NCI-H1436 treated with DMSO at 0.1 percent for 48 hours (cell line): ENCODE results near the gene DCTD.
A peak's percentile ranks its signal among the peaks of the same experiment; 100 is the strongest.

Experiments
- DNase-seq: peaks from one replicate; lab custom pipeline; 2025; lab: John Stamatoyannopoulos, UW

The DCTD gene

DNA sequence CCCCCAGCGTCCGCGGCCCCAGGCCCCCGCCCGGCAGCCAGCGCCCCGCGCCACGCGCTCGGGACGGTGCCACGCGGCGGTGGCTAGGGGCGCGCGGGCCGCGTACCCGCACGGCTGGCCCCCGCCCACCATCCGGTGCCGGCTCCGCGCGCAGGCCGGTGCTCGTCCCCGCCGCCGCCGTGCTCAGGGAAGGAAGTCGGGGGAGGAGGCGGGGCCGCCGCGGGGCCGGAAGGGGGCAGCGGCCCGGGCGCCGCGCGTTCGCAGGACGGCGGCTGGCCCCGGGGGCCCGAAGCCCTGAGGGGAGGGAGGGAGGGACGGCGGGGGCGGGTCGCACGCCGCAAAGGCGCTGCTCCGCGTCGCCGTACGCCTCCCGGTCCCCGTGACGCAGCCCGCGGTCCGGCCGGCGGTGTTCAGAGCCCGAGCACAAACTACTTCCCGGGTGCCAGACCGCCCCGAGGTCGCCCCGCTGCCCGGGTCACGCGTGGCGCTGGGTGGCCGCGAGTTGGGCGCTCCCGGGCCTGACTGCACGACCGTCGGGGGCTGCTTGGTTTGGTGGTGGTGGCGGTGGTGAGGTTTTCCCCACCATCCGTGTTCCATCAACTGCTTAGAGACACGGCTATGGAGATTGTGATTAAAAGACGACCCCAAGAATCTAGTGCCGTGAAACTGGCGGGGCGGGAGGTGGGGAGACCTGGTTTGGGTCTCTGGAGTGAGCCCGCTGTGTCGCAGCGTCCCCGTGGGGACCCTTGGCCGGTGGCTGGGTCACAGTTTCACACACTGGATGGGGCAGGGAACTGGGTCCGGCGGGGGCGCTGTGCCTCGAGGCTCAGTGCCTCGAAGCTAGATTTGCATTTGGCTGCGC is at the start of gene DCTD:
DCTD (minus strand) TSS at position 205 of the 862 bp plus-strand sequence. CDS start 1,818 bp downstream, outside the sequence.
- no peak for DNase-seq

DNA sequence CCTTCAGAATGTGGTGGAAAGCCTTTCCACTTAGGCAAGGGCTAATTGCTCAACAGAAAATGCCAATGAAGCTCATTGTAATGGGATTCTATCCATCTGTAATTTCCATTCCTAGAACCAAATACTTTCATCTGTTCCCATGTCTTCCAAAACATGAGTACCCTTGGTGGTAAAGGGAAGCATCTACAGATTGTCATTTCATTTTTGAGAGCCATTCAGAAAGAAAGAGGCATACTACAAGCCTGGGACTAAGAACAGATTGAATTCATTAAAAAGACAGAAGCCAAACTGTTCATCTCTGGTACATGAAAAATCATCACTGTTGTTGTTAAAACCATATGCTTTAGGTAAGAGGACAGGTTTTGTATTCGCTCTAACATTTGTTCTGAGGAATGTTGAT is 43.6 kb upstream of the DCTD start:
- no peak for DNase-seq

DNA sequence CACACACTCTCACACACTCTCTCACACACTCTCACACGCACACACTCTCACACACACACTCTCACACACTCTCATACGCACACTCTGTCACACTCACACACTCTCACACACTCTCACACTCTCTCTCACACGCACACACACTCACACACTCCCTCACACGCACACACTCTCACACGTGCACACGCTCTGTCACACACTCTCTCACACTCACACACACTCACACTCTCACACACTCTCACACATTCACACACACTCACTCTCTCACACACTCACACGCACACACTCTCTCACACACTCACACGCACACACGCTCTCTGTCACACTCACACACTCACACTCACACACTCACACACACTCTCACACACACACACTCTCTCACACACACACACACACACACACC is 43.0 kb upstream of the DCTD start:
- DNase-seq: no peak

DNA sequence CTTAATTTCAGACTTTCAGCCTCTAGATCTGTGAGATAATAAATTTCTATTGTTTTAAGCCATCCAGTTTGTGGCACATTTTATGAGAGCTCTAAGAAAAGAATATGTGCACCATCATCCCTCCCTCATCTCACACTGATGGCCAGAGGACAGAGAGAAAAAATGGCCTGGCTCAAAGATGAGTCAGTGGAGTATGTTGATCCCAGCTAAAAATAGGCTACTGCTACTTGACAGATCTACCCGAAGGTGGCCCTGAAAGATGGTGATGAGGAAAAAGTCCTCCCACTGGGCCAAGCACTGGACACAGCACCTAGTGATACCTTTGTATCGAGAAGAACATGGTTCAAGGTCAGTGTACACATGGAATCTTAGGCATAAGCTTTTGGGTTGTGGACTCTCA is 38.2 kb upstream of the DCTD start:
- DNase-seq: no peak

DNA sequence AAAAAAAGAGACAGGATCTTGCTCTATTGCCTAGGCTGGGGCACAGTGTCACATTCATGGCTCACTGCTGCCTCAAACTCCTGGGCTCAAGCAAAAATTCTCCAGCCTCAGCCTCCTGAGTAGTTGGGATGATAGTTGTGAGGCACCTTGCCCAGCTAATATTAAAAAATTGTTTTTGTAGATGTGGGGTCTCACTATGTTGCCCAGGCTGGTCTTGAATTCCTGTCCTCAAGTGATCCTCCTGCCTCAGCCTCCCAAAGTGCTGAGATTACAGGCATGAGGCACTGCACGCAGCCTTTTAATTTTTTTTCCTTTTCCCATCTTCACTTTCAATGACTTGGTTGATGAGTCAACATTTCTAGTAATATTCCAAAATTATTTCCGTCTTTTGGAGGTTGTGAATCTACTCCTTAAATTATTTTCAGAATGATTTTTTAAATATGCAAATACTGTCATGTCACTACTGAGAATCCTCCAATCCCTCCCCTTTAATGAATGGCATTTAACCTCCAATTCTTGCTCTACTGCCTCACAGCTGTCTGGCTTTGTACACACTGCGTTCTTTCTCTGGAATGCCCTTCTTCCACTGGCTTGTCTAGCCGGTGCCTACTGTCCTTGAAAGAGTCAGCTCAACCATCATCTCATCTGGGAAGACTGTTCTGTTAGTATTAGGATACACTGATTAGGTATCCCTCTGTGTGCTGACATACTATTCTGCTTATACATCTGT is 27.5 kb upstream of the DCTD start:
- no peak for DNase-seq

DNA sequence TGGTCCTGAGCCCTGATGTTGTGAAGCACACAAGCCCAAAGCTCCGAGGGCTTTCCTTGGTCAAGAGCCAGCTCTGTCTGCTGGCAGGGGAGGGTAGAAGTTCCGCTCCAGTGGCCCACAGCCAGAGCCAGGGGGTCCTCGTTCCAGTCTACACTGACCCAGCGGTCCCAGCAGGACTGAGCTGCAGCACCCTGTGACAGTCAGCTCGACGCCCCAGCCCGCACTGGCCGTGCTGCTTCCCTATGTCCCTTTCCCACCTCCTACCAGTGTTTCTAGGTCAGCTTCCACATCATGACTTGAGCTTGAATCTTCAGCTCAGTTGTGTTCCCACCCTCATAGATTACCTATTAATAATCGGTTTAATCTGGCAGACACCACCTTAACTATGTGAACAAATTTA is 22.5 kb upstream of the DCTD start:
- no peak for DNase-seq

DNA sequence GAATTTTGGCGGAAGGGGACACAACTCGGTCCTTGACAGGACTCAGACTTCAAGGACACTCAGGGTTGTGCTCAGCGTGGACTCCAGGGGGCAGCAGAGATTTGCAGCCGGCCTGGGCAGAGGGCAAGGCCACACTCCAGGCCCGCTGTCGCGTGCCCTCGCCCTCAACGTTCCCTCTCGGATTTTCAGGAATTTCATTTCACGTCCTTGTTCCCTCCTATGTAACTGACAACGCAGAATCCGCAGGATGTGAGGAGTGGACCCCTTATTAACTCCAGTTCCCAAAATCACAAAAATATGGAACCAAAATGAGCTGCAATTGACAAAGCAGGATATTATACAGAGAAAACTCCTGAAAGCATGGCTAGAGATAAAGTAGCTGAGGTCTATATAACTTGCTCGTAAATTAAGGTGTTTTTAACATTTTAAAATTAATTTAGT is 21.0 kb upstream of the DCTD start:
- DNase-seq: no peak

DNA sequence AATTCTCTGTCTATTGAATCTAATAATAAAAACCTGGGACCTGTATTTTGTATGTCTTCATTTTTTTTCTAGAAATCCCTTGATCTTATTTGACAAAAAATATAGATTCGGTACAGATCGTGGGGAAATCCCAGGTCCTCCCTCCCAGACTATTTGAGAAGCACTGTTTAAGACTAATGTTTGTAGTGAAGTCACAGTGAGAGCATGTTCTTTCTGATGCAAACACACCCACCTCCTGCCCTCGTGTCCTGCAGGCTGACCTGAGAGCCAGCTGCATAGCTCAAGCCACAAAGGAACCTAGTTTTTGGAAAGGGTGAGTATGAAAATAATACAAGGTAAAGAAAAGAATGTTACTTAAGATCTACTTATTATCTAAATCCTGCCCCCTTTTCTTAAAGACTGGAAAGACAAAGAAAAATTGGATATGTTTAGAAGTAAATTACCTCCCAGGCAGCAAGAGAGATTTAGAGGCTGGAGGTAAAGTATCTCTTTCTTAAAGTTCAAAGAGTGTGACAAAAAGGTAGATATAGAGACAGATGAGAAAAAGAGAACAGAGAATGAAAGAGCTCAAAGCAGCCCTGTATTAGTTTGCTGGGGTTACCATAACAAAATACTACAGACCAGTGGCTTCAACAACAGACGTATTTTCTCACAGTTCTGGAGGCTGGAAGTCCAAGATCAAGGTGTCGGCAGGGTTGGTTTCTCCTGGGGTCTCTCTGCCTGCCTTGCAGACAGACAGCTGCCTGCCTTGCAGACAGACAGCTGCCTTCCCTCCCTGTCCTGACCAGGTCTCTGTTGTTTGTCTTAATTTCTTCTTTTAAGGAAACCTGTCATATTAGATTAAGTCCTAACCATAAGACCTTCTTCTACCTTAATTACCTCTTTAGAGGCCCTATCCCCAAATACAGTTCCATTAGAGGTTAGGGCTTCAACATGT is 20.4 kb upstream of the DCTD start:
- no peak for DNase-seq

DNA sequence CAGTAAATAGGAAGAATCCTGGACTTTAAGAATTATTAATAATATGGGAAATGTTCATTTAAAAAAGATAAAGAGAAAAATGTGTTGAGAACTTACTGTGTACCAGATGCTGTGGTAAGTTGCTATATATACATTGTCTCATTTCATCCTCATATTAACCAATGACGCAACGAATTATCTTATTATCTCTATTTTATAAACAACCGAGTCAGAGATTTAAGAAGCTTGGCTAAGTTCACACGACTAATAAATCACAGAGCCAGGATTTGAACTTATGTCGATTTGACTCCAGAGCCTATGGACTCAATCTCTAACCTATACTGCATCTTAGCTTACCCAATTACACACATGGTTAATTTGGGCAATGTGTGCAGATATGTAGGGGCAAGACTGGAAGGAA is 15.5 kb upstream of the DCTD start:
- DNase-seq: no peak

DNA sequence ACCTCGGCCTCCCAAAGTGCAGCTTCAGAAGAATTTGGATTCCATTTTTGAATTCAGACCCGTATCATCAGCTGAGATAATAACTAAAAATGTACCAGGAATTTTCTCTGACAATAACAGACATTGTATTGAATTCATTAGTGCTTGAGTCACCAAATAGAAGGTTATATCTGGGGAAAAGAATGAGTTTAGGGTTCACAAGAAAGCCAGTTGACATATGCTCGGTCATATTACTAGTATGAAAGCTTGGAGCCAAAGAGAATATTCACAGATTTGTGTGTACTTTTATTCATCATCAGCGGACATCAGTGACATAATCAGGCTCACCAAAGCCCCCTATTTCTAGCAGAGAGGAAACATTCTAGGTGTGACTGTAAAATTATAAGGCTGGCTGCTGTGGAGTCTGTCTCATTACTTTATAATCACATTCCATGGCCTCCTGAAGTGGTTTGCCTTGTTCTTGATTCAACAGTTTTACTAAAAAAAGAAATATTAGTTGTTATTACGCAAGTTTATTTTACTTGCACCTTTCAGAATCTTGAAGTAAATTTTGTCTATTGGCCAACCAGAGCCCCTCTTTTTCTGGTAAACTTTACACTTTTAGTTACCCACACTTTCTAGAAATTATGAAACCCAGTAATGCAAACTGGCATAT is 14.6 kb upstream of the DCTD start:
- no peak for DNase-seq

DNA sequence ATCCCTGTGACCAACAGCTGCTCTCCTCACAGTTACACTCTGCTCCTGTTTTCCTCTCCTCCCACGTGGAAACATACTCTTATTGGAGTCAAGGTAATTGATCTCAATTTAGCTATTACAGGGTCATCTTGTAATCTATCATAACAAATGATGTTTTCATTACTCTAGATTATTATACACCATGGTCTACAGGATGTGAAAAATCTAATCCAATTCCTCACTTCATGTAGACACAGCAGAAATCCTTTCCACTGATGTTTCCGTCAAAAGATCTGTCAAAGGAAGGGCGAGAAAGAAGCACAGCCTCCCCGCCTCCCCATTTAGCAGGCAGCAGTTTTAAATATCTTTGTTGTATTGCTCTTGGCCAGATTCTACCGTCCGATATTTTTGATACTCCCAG is 13.7 kb upstream of the DCTD start:
- no peak for DNase-seq

DNA sequence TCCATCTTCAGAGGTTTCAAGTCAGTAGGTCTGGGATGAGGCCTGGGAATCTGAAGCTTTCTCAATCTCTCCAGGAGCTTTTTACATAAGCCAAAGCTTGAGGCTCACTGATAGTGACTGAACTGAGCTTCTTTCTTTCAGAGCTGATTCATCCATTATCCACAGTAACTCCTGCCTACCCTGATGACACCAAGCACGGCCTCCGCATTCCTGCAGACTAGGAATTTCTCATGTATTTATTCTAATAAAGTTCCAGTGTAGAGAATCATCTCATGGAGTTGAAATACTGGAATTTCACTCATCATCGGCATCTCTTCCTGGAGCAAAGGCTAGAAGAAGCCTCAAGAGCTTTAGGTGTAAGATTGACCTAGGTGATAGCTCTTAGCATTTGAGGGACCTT is 12.1 kb upstream of the DCTD start:
- no peak for DNase-seq

DNA sequence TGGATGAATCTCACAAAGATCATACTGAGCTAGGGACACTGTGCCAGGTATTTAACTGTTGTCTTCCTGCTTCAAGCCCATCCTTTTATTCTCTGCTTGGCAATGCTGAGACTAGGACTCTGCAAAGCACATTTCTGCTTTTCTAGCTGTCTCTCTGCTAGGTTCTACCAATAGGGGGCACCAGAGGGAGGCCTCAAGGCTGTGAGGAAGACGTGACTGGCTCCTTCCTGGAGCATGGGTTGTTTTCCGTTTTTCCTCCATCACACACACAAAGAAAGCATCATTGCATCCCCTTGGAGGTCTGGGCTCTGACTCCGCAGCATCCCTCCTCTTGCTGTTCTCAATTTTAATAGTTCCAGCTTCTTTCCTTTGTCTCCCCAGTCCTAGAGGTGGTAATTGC is 10.9 kb upstream of the DCTD start:
- DNase-seq: no peak

DNA sequence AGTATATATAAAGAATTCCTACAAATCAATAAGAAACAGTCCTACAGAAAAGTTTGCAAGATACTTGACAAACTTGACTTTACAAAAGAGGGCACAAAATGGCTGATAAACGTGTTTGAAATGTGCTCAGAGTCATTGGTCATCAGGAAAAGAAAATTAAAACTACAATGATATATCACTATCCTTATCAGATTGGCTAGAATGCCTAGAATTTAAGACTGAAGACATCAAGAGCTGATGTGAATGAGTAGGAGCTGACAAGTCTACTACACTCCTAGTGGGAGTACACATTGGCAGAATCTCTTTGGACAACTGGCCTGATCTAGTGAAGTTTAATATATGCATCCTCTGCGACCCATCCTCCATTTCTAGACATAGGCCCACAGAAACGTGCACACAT is 10.3 kb upstream of the DCTD start:
- DNase-seq: no peak

DNA sequence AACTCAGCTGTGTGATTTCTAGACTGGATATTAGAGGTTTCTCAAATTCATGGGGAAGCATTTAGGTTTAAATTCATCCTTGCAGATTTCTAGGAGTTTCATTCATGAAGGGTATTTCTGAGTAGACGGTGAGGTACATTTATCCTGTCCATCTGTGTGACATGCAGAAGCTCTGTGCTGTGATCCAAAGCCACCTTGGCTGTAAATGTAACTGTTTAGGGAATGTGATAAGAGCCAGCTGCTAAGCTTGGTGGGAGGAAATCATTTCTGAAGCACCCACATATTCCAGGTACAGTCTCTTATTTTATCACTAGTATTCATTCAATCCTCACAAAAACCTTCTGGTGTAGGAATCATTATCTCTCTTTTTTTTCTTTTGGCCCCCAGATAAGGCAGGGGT is 8.7 kb upstream of the DCTD start:
- DNase-seq: no peak

DNA sequence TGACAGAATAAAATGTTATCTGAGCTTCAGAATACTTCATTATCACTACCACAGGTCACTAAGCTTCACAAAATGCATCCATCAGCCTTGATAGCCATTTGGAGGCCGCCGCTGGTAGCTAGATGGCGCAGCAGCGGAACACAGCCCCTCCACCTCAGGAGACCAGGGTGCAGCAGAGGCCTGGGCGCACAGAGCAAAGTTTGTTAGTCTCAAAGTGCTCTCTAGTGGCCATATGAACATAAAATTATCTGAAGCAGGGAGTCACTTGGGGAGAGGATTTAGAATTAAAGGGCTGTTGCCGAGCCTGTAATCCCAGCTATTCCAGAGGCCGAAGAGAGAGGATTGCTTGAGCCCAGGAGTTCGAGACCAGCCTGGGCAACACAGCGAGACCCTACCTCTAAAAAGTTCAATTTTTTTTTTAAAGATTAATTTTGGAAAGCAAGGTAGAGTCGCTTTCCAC is 8.1 kb upstream of the DCTD start:
- peak; percentile 35 for DNase-seq

DNA sequence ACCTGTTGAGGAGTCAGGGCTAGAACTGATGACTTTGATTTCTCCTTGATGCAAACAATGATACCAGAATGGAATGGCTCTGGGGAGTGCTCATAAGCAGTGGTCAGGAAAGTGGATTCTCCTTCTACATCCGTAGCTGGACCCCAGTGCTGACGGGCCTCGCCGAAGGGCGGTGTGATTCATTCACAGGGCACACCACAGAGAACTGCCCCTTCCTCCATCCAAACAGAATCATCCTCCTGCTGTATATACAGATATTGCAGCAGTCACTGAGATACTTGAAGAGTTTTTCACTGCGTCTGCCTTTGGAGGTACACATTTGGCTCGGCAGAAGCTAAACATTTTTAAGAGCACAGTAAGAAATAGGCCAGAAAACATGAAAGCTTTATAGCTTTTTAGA is 7.3 kb upstream of the DCTD start:
- no peak for DNase-seq

DNA sequence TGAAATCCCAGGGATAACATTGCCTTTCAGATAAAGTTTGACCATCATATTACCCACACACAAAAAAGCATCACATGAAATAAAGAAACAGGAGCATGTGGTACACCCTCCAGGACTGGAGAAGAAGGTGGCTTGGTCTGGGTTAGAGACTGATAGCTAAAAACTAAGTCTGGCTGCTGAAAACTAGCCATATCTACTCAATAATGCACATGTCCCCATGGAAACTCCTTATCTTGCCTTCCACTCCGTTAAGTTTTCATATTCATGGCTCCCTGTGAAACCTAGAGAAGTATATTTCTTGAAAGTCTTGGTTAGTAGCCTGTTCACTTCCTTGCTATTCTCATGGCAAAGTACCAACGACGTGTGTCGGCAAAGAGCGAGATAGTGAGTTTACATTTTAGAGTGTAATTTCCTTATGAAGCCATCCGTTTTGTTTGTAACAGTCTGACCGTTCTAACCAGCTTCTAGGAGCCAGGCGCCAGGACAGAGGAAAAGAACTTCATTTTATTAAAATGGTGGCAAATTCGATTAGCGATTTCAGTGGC is 6.7 kb upstream of the DCTD start:
- no peak for DNase-seq

DNA sequence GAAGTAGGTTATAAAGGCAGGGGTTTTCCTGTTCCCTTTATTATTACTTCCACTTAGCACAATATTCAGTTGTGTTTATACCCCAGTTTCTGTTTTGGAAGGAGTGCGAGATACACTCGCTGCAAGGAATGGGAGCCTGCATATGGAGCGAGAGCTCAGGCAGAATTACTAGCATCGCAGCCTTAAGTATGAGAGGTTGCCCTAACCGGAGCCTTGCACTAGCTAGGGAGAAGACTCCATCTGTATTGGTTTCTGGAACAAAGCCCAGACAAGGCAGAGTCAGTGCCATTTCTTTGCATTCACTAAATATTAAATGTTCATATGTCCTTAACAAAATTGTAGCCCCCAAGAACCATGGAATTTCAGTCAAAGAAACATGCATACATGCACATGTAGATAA is 6.2 kb upstream of the DCTD start:
- no peak for DNase-seq

DNA sequence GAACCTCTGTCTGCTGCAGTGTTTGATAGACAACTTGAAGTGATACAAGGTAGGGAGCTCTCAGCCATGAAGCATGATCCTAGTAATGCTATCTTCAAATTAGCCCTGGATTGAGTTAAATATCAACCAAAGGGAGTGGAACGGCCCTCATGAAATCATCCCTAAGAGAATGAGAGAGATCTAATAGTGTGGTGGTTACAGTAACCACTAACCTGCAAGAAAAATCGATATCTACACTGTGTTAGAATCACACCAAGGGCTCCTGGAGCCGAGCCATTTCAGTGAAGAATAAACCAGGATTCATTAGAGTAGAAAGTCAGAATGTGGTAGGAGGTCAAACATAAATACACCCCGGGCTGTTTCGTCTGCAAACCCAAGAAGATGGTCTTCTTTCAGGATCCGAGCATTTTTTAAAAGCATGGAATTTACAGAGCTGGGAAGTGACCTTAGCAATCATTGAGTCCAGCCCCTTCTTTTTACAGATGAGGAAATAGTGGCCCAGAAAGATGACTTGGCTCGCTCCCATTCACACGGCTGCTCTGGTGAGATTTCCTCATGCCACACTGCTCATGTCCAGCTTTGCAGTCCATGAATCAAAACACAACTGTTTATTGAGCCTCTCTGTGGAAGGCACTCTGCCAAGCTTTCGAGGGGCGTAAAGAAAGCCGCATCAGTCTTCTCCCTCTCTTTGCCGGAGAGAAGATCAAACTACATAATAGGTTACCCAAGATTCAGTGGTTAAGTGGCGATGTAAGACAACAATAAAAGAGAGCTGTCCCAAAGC is 5.5 kb upstream of the DCTD start:
- DNase-seq: no peak

DNA sequence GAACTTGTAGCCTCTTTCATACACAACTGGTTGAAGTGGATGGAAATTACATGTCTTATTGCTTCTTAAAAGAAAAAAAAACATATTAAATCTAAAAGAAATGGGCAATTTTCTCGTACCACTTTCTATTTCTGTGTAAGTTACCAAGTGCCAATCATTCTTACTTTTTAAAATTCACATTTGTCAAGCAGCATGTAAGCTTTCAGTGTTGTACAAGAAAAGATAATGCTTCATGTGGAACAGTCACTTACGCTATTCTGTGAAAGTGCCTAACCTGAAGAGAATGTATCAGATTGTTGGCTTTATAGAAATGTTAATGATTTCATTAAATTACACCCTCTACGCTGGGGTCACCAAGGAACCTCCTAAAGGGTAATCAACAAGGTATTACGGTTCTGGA is 4.4 kb upstream of the DCTD start:
- no peak for DNase-seq
